ENCODE results near the gene IL17B. TPM values are rescaled to one million over a fixed set of nuclear protein-coding genes. Genes with fewer than 3 reads are reported as not detected.

Gene IL17B
- total and polyA plus RNA-seq, 9 of the 15 experiments (the other 6 are each of a cell fraction or from before 2014, with no cell fraction given): 0.28 to 2.6 (median 0.53) TPM; not detected in 2

DNA sequence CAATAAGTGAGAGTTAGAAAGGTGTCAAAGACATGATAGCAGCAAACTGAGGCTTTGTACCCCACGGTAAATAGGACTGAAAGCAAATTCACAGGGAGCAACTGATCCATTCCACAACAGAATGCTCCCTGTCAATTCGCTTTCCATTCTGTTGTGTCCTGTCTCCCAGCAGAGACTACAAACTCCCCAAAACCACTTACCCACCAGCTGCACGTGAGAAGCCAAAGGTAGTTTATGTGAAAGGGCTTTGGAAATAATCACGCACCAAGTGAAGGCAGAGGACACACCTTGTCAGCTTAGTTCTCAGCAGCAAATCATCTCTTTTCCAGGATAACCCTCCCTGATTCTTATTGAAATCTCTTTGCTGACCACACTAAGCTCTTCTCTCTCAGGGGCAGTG, 46.6 kb upstream of the IL17B start:
- Histone ChIP-seq H3K9me1 (ENCODE audit: control insufficient read depth, insufficient read depth, low read length) (no peaks in the 10 kb centered on the region), H3K9me3 (replicated peaks; ENCODE audit: control insufficient read depth, insufficient read depth, low read depth, low read length) (no peaks in the 10 kb centered on the region), H3K4me1 (replicated peaks in 1 of 2; ENCODE audit: control insufficient read depth in 2 of 2, insufficient read depth in 2 of 2, low read length in 2 of 2) (peaks cover 17 to 24% of the 10 kb centered on the region in 2 experiments), H4K20me1 (replicated peaks; ENCODE audit: control insufficient read depth, insufficient read depth, low read length) (no peaks in the 10 kb centered on the region), H3K36me3 (ENCODE audit: control insufficient read depth, insufficient read depth, low read length) (no peaks in the 10 kb centered on the region), H3K27me3 (ENCODE audit: control insufficient read depth in 2 of 2, insufficient read depth in 2 of 2, low read length in 2 of 2) (no peaks in the 10 kb centered on the region), H3K9ac (ENCODE audit: insufficient read depth in 1 of 2, low read depth in 2 of 2, low read length in 2 of 2) (peak overlapping the region in 1 of 2 experiments; percentile 2; a peak in 1 of 4 replicates), H3K79me2 (ENCODE audit: control insufficient read depth, insufficient read depth, low read length) (no peaks in the 10 kb centered on the region), H2AFZ (ENCODE audit: low read depth, low read length) (peak overlapping the region; percentile 60), H3K4me3 (no peak overlapping the region), H3K27ac (ENCODE audit: extremely low read depth, low read depth, low read length) (no peak overlapping the region), H3K4me2 (ENCODE audit: insufficient read depth, low read length) (no peak overlapping the region)
- ChIA-PET CTCF (ENCODE audit: low intra/inter-chr PET ratio) (no interaction called here), POLR2A (interaction anchor here (0.7 kb wide), 1 partner anchor 100 kb away, joined by 3 read pairs; no protein-coding TSS in a partner anchor)
- WGBS (ENCODE audit: insufficient coverage, low coverage, missing lambda C conversion rate): 36% methylated on average over 4 of the region's 4 CpGs
- no peak for DNase-seq (ENCODE audit: extremely low read depth in 1 of 4, low spot score in 3 of 4)
- FAIRE-seq: no peak
- in situ Hi-C loops (cut with MboI): loop anchor here (5.0 kb wide), 1 partner anchor 38 kb away; no protein-coding TSS in a partner anchor
- ATAC-seq: no peak
- no TSS peak for BruUV-seq (replicated peaks)
- intact Hi-C loops (cut with micrococcal nuclease): no loop called here
- TF ChIP-seq, protein P1, sequence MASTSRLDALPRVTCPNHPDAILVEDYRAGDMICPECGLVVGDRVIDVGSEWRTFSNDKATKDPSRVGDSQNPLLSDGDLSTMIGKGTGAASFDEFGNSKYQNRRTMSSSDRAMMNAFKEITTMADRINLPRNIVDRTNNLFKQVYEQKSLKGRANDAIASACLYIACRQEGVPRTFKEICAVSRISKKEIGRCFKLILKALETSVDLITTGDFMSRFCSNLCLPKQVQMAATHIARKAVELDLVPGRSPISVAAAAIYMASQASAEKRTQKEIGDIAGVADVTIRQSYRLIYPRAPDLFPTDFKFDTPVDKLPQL (IDR thresholded peaks at IDR 0.05; ENCODE audit: extremely low read depth, insufficient read length): no peak
- TF ChIP-seq, protein P2, sequence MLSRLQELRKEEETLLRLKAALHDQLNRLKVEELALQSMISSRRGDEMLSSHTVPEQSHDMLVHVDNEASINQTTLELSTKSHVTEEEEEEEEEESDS (CRISPR knock-in tag; IDR thresholded peaks at IDR 0.05): no peak
- TF ChIP-seq, protein P3, sequence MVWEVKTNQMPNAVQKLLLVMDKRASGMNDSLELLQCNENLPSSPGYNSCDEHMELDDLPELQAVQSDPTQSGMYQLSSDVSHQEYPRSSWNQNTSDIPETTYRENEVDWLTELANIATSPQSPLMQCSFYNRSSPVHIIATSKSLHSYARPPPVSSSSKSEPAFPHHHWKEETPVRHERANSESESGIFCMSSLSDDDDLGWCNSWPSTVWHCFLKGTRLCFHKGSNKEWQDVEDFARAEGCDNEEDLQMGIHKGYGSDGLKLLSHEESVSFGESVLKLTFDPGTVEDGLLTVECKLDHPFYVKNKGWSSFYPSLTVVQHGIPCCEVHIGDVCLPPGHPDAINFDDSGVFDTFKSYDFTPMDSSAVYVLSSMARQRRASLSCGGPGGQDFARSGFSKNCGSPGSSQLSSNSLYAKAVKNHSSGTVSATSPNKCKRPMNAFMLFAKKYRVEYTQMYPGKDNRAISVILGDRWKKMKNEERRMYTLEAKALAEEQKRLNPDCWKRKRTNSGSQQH (CRISPR knock-in tag; IDR thresholded peaks at IDR 0.05): no peak
- no peak for TF ChIP-seq VEZF1 (CRISPR knock-in tag; IDR thresholded peaks at IDR 0.05)
- no peak for TF ChIP-seq ZNF384 (IDR thresholded peaks at IDR 0.05; ENCODE audit: low read depth, low read length)
- TF ChIP-seq JUNB (CRISPR knock-in tag; conservative IDR thresholded peaks at IDR 0.05): no peak
- TF ChIP-seq KLF13 (tag; IDR thresholded peaks at IDR 0.05; ENCODE audit: borderline replicate concordance, low read depth): no peak
- no peak for TF ChIP-seq IFI16 (CRISPR knock-in tag; IDR thresholded peaks at IDR 0.05)
- TF ChIP-seq U2AF1 (optimal IDR thresholded peaks at IDR 0.05; ENCODE audit: low read depth, low read length): no peak
- no peak for TF ChIP-seq ZNF76 (CRISPR knock-in tag; IDR thresholded peaks at IDR 0.05; ENCODE audit: borderline replicate concordance)
- no peak for TF ChIP-seq TEAD4 (IDR thresholded peaks at IDR 0.05; ENCODE audit: low read length)
- no peak for TF ChIP-seq TEAD4 (CRISPR knock-in tag; IDR thresholded peaks at IDR 0.05; ENCODE audit: borderline replicate concordance)
- no peak for TF ChIP-seq POLR3G (IDR thresholded peaks at IDR 0.05; ENCODE audit: extremely low read depth, insufficient read length, insufficient replicate concordance)
- no peak for TF ChIP-seq POLR2G (IDR thresholded peaks at IDR 0.05; ENCODE audit: low read depth, low read length)

Data from K562 (cell line).